ENCODE data around the gene SARM1.

GRCh38 chr17:28364665-28365363, 6.7 kb upstream of the SARM1 start, which contains the start of gene SEBOX:
- no peak for TF ChIP-seq CTCF (IDR thresholded peaks at IDR 0.05; ENCODE audit: insufficient read depth, low read depth, low read length)
- no peak for TF ChIP-seq EZH2 (IDR thresholded peaks at IDR 0.05; ENCODE audit: insufficient read depth, low read length)

Measured in astrocyte (in vitro differentiated cells and primary cell).